GM21447 (cell line): Measurements from ENCODE around the gene HDDC3.
"Not testable (repeated sequence)": the region's sequence is repeated elsewhere in the genome, so short reads cannot be mapped to it uniquely, and the experiment has no call there.

Source experiments
- ATAC-seq: cut with Tn5 transposase; IDR thresholded peaks from one replicate; pipeline ENCODE4 v1.9.1; 2021; ENCODE audit not compliant: unreplicated experiment

The HDDC3 gene

DNA sequence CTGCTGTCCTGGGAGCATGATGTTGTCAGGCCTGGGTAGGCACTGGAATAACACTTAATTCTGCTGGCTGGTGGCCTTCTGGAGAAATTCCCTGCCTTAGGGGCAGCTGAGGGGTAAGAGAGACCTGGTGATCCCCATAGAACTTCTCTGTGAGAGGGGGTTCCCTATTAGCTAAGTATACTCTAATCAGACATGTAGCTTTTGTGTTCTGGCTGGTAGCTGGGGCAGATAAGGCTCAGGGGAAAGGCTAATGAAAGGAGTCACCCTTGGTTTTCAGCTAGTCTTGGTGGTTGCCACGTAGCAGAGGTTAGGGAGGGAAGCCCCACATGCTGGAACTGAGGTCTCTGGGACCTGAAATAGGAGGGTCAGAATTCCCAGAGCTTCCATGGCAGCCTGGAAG lies 952 bp upstream of the HDDC3 start:
- no peak for ATAC-seq

GRCh38 chr15:90932660-90932991 lies 277 bp upstream of the HDDC3 start:
- ATAC-seq, result no peak

GRCh38 chr15:90931575-90931827 lies 848 bp downstream of the HDDC3 start:
- no peak for ATAC-seq

- no peak for ATAC-seq
Observed at GRCh38 chr15:90930861-90931574, 1.3 kb downstream of the HDDC3 start.

DNA sequence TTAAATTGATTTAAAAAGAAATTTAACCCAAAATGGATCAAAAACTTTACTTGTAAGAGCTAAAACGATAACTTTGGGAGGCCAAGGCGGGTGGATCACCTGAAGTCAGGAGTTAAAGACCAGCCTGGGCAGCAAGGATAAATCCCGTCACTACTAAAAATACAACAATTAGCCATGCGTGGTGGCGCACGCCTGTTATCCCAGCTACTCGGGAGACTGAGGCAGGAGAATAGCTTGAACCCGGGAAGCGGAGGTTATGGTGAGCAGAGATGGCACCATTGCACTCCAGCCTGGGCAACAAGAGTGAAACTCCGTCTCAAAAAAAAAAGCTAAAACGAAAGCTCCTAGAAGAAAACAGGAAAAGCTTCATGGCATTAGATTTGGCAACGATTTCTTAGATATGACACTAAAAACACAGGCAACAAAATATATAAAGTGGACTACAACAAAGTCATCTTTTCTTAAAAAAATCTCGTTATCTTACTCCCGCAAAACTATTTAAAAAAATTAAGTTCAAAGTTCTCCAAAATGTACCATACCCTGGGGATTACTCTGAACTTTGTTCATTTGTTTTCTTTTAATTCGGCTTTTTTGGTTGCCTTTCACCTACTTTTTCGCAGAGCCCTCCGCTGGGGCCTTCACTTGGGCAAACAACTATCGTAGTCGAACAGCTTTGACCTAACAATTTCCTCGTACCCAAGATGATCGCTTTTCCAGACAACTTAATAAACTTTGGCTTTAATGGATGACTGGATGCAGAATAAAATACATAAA lies 2.9 kb downstream of the HDDC3 start:
- no peak for ATAC-seq

GRCh38 chr15:90928106-90928505 lies 4.2 kb downstream of the HDDC3 start:
- not testable (repeated sequence) for ATAC-seq

GRCh38 chr15:90926766-90927165 lies 5.6 kb downstream of the HDDC3 start:
- ATAC-seq, result not testable (repeated sequence)

DNA sequence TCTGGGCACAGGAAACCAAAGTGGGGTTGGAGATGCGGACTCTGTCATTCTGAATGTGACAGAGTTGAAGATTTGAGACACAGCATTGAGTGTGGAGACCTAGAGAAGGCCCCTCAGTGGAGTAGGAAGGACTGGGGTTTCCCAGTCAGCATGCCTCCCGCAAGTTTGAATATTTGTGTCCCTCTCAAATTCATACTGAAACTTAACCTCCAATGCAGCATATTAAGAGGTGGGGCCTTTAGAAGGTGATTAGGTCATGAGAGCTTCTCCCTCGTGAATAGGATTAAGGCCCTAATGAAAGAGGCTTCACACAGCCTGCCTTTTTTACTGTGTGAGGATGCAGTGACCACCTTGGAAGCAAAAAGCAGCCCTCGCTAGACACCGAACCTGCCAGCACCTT lies 8.0 kb downstream of the HDDC3 start:
- ATAC-seq, result peak; percentile 72

DNA sequence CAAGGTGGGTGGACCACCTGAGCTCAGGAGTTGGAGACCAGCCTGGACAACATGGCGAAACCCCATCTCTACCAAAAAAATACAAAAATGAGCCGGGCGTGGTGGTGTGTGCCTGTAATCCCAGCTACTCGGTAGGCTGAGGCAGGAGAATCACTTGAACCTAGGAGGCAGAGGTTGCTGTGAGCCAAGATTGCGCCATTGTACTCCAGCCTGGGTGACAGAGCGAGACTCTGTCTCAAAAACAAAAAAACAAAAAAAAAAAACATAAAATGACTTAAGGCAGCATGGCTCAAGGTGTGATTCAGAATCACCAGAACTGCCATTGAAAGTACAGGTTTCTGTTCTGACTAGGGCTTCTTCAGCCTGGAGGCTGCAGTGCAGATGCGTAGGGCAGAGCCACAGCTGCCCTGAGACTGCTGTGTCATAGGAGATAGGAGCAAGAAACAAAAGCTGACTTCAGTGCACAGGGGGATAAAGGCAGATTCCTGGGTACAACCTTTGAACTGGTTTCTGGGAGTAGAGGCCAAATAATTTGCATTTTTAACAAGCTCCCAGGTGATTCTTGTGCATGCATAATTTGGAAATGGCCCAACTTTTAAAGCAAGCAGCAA lies 9.5 kb downstream of the HDDC3 start:
- peak; percentile 62 for ATAC-seq

DNA sequence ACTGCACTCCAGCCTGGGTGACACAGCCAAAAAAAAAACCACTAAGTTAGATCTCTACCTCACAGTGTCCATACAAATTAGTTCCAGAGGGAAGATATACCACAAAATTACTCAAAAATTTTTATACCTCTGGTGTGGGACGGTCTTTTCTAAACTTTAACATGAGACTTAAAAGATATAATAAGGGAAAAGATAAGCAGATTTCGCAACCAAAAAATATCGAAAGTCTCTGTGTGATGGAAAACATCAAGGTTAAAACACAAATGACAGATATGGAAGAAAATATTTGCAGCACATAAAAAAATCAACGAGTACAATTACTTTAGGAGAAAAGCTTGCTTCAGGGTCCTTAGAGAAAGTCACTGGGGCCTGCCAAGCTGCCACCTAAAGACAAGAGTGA lies 10.5 kb downstream of the HDDC3 start:
- ATAC-seq, result no peak

DNA sequence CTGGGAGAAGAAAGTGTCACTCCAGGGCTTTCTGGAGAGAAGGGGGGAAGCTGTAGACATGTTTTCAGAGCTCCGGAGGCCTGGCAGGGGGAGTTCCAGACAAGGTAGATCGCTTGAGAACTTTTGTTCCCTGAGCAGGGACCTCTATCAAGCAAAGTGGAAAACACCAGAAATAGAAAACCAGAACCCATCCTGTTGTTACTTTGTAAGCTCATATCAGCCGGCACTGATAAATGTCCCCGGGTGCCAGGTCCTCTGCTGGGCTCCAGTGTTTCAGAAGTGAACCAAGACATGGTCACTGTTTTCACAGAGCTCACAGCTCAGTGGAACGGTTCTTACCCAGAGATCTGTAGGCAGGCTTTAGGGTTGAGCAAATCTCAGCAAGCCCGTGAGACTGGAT lies 13.5 kb downstream of the HDDC3 start:
- no peak for ATAC-seq

DNA sequence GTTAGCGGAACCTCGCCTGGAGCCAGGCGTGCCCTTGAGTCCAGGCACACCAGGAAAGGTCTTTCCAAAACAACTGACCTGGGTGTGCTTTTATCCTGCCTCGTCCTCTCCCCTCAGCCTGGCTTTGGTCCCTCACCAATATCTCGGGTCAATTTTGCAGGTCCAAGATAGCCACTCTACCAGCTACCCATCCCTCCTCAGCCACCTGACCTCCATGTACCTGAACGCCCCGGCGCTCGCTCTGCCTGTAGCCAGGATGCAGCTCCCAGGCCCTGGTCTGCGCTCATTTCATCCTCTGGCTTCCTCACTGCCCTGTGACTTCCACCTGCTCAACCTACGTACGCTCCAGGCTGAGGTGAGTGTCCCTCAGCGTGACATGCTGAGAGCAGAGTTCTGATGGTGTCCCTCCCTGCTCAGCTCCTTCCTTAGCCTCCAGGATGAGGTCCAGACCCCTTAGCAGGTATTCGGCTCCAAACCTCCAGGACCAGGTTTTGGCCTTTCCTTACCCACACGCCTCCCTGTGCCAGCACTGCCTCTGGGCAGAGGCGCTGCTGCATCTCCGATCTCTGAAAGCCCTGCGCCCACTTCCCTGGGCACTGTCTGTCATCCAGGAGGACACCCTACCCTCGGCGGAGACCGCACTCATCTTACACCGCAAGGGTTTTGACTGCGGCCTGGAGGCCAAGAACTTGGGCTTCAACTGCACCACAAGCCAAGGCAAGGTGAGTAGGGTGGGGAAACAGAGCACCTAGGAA lies 14.1 kb downstream of the HDDC3 start:
- ATAC-seq, result no peak

GRCh38 chr15:90917569-90917968 lies 14.8 kb downstream of the HDDC3 start:
- no peak for ATAC-seq

DNA sequence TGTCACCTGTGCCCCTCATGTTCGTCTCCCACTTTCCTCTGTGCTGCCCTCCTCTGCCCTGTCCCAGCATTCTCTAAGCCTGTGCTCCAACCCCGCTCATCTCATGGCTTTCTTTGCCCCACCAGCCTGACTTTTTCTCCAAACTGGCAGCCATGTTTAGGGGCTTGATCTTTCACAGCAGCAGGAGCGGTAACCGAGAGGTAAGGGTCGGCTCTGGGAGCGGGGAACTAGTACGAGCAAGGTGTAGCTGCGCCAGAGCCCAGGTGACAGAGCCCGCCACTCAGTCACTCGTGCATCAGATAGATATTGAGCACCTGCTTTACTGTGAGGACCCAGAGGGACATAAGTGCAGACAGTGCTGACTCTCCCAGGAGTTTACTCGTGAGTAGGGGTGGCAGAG lies 15.9 kb downstream of the HDDC3 start:
- no peak for ATAC-seq

DNA sequence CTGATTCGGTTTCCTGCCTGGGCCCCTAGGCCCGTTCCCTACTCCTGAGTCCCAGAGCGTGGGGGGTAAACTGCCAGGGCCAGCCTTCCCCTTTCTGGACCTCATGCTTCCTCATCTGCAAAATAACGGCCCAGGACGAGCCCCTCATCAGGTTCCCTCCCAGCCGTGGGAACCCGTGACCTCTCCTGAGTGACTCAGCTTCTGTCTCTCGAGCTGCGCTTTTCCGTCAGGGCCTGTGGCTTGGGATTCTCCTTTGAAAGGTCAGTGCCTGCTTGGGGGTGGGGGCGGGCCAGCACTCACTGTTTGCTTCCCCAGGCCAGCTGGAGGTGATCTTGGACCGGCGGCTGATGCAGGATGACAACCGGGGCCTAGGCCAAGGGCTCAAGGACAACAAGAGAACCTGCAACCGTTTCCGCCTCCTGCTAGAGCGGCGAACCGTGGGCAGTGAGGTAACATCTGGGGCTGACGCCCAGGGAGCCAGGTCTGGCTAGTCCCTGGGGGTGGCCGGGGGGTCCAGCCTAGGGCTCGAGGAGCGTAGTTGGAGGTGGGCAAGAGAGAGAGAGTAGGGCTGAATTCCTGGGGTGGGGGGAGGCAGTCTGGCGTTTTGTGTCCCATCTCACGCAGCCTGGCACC lies 16.4 kb downstream of the HDDC3 start:
- no peak for ATAC-seq

GRCh38 chr15:90915216-90915807 lies 17.0 kb downstream of the HDDC3 start:
- no peak for ATAC-seq

- ATAC-seq, result no peak
Observed at GRCh38 chr15:90914305-90915080, 17.9 kb downstream of the HDDC3 start.

DNA sequence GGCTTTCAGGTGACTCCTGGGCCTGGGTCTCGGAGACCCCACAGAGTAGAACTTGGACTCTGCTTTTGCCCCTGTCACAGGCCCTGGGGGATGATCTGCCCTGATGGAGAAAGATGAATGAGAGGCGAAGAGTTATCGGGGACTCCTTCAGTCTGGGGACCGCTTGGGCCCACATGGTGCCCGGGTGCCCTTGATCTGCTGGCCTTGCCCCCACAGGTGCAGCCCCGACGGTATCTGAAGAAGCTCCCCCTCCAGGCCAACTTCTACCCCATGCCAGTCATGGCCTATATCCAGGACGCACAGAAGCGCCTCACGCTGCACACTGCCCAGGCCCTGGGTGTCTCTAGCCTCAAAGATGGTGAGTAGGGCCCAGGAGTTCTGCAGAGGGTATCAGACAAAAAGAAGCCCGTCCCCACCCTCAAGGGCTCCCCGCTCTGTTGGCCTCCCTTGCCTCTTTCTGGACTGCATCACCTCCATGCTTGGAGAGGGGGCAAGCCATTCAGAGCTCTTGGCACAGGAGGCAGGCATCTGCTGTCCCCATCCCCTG lies 18.9 kb downstream of the HDDC3 start:
- ATAC-seq, result no peak

DNA sequence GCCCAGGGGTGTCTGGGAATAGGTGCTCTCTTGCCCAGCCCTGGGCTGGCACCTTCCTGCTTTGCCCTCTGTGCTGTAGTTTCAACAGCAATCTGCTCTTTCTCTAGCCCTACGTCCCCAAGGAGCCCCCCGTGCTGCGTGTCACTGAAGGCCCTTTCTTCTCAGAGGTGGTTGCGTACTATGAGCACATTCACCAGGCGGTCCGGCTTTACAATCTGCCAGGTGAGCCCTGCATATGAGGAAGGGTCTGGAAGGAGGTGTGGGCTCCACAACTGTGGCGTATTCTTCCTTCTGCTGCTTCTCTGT lies 19.6 kb downstream of the HDDC3 start:
- no peak for ATAC-seq
